Prostate gland (tissue), 2 donors: ENCODE data around the gene ACTG2.

Experiments used
- CTCF ChIP-seq, 4 experiments: fragments of 200-600 bp in 2 of 4; fragments of 450-650 bp in 2 of 4; sonication (generic) in 2 of 4; IDR thresholded peaks; 1 replicate in 3 of 4; 2 replicates in 1 of 4; pipeline ENCODE4 v1.5.1; 2016 to 2019; ENCODE audit warnings: antibody characterized with exemption in 4 of 4, mild to moderate bottlenecking in 2 of 4, moderate library complexity in 2 of 4
- POLR2AphosphoS5 ChIP-seq: sonication (generic); formaldehyde crosslinking; IDR thresholded peaks from one replicate; pipeline ENCODE4 v1.6.1; 2017; ENCODE audit warnings: antibody characterized with exemption

- TF ChIP-seq POLR2AphosphoS5 (no peak), CTCF (IDR thresholded peaks at IDR 0.05) (no peak)
Measured at GRCh38 chr2:73868204-73868978, 24.4 kb upstream of the ACTG2 start.
